ENCODE results near the gene GABRG3. TPM values are rescaled to one million over a fixed set of nuclear protein-coding genes. Genes with fewer than 3 reads are reported as not detected.

The GABRG3 gene
- total RNA-seq, 1 donor from 2014 or later, result not detected

DNA sequence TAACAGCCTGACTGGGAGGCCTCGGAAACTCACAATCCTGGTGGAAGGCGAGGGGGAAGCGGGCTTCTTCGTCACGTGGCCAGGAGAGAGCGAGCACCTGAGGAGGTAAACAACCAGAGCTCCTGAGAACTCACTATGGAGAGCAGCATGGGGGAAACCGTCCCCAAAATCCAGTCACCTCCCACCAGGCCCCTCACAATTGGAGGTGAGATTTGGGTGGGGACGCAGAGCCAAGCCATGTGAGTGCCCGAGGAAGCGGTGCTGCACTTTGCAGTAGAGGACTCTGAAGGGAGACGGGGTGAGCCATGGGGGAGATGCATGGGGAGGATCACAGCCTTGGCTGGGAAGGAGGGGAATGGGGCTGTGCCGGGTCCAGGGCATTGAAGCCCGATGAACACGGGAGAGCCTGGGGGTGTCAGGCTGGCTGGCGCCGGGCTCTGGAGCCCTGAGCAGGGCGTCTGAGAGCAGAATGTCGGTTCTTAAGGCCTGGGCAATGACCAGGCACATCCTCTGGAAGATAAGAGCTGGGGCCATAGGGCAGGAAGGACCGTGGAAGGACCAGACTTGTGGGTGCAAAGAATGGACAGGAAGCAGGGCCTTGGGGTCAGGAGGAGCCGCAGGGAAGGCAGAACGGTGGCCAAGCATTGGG is 117.7 kb downstream of the GABRG3 start:
- DNase-seq (no peak), ATAC-seq (no peak)
- intact Hi-C loops (cut with micrococcal nuclease), result no loop called here

- ATAC-seq (no peak), DNase-seq (no peak)
- intact Hi-C loops (cut with micrococcal nuclease), result no loop called here
These were observed 118.2 kb downstream of the GABRG3 start for GRCh38 chr15:27089233-27089586.

- ATAC-seq (no peak), DNase-seq (no peak)
- intact Hi-C loops (cut with micrococcal nuclease), result no loop called here
These were observed 118.7 kb downstream of the GABRG3 start for GRCh38 chr15:27089676-27090075.

DNA sequence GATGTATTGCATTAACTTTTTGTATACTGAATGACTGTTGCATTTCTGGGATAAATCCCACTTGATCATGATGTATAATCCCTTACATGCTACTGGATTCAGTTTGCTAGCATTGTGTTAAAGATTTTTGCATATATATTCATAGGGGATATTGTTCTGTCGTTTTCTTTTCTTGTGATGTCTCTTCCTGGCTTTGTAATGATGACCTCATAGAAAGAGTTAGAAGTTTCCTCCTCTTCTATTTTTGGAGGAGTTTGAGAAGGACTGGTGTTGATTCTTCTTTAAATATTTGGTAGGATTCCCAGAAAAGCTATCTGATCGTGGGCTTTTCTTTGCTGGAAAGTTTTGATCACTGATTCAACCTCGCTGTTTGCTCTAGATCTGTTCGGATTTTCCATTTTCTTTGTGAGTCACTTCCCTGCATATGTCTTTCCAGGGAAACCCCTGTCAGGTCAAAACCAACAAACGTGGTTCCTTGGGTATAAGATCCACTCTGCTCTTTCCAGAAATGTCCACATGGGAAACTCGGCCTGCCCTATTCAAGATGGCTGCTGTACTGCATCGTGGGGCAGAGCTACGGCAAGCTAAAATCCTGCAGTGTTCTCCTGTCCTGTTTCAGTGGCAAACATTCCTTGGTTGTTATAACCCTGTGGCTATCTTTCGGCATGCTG is 120.4 kb downstream of the GABRG3 start:
- intact Hi-C loops (cut with micrococcal nuclease), result no loop called here
- ATAC-seq (no peak), DNase-seq (no peak)

GRCh38 chr15:27092390-27092789 is 121.4 kb downstream of the GABRG3 start:
- intact Hi-C loops (cut with micrococcal nuclease), result no loop called here
- no peak for DNase-seq
- ATAC-seq, result no peak

- no peak for ATAC-seq
- intact Hi-C loops (cut with micrococcal nuclease), result no loop called here
- DNase-seq, result no peak
These were observed 123.3 kb downstream of the GABRG3 start for GRCh38 chr15:27094235-27094634.

DNA sequence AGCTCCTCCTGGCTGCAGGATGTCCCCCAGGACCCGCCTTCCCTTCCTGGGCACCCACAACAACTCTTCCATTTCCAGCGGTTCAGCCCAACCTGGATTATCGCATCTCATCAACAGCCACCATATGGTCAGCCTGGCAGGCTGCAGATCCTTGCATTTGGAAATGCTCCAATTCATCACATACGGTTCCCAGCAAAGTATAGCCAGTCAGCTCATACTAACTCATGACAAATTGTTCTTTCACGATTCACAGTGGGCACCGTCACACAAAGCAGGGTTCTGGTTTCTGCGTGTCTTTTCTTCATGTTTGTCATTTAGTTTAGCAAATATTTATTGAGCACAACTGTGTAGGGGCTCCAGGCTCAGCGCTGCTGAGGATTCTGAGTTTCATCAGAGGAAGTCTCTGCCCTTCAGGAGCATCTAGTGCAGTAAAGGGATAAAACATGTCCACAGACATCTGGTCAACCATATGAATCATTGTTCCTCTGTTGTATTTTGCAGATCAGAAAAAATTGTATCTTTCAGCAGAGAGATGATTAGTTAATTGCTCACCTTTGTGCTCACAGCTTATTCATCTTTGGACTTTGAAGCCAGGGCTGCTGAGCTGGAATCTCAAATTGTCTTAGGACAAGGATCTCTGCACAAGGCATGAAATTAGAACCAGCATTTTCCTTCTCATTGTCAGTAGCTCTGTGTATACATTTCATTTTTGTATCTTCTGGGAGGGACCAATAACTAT is 125.1 kb downstream of the GABRG3 start:
- ATAC-seq (no peak), DNase-seq (no peak)
- intact Hi-C loops (cut with micrococcal nuclease), result no loop called here

DNA sequence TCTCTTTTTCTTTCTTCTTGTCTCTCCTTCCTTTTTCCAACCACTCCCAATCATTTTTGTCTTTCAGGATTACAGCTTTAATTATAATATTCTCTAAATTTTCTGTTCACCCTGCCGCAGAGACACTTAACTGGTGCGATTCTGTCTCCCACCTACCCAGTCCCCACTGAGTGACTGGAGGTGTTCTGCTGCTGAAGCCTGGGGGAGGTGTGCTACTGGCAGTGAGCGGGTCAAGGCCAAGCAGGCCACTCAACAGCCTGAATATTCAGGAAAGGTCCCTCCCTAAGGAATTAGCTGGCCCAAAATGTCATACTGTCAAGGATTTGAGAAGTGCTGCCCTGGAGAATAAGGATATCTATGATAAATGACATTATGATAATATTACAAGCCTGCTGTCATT is 126.5 kb downstream of the GABRG3 start:
- ATAC-seq (no peak), DNase-seq (no peak)
- intact Hi-C loops (cut with micrococcal nuclease), result no loop called here

- no peak for ATAC-seq
- intact Hi-C loops (cut with micrococcal nuclease), result no loop called here
- no peak for DNase-seq
These were observed 131.0 kb downstream of the GABRG3 start for GRCh38 chr15:27101982-27102381.

- no peak for ATAC-seq
- DNase-seq, result no peak
- intact Hi-C loops (cut with micrococcal nuclease), result no loop called here
These were observed 140.3 kb downstream of the GABRG3 start for GRCh38 chr15:27111323-27111722.

- DNase-seq (no peak), ATAC-seq (no peak)
- intact Hi-C loops (cut with micrococcal nuclease), result no loop called here
These were observed 143.5 kb downstream of the GABRG3 start for GRCh38 chr15:27114473-27114872.

DNA sequence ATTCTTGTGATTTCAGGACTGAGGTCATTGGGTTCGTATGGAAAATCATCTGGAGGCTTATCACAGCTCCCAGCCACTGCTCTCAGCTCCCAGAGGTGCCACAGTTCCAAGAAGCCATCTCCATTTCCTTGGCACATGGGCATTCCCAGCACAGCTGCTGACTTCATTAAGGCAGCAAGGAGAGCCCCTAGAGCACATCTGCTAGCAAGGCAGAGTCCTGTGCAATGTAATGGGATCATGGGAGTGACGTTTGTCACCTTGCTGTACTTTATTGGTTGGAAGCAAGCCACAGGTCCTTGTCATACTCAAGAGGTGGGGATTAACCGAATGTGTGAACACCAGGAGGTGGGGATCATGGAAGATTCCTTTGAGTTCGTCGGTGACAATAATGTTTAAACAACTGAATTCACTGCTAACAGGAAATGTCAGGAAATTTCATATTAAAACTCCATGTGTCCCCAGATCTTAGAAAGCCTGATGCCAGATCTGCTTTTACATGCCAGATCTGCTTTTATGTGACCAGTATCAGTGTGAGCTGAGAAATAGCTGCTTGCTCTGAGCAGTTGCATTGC is 148.8 kb downstream of the GABRG3 start:
- no peak for ATAC-seq
- intact Hi-C loops (cut with micrococcal nuclease), result no loop called here
- DNase-seq, result no peak

DNA sequence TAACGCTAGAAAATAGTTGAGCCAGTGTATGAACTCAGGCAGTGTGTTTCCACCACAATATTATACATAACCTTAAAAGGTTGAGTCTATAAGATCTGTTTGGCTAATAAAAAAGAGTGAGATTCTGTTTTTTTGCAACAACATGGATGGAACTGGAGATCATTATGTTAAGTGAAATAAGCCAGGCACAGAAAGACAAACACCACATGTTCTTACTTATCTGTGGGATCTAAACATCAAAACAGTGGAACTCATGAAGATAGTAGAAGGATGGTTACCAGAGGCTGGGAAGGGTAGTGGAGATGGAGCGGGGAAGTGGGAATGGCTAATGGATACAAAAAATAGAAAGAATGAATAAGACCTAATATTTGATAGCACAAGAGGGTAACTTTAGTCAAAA is 150.7 kb downstream of the GABRG3 start:
- ATAC-seq, result no peak
- intact Hi-C loops (cut with micrococcal nuclease), result no loop called here
- DNase-seq, result no peak

DNA sequence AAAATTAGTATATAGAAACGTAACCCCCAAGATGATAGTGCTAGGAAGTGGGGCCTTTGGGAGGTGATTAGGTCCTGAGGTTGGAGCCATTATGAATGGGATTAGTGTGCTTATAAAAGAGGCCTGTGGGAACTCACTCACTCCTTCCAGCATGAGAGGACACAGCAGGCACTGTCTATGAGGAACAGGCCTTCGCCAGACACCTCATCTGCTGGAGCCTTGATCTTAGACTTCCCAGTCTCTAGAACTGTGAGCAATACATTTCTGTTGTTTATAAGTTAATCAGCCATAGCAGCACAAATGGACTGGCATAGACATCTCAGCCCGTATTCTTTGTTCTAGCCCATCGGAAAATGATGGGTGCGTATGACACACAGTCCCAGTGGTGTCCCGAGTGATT is 152.3 kb downstream of the GABRG3 start:
- intact Hi-C loops (cut with micrococcal nuclease), result no loop called here
- ATAC-seq, result no peak
- no peak for DNase-seq

DNA sequence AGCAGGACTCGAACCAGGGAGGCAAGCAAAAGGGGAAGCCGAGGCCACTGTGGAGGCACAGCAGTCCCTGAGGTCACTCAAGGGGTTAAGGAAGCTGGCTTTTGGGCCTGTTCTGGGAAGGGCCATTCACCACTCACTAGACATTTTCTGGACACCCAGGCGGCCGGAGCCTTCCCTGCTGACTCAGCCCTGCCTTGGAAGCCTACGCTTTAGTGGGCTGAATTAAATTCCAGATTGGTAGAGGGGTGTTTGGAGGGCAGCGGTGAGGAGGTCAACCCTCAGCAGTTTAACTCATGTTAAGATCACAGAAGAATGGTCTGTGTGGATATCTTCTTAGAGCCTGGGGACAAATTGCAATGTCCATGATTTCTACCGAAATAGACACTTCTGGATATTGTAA is 152.8 kb downstream of the GABRG3 start:
- DNase-seq (no peak), ATAC-seq (no peak)
- intact Hi-C loops (cut with micrococcal nuclease), result no loop called here

GRCh38 chr15:27124287-27124871 is 153.4 kb downstream of the GABRG3 start:
- DNase-seq (no peak), ATAC-seq (no peak)
- intact Hi-C loops (cut with micrococcal nuclease), result no loop called here

DNA sequence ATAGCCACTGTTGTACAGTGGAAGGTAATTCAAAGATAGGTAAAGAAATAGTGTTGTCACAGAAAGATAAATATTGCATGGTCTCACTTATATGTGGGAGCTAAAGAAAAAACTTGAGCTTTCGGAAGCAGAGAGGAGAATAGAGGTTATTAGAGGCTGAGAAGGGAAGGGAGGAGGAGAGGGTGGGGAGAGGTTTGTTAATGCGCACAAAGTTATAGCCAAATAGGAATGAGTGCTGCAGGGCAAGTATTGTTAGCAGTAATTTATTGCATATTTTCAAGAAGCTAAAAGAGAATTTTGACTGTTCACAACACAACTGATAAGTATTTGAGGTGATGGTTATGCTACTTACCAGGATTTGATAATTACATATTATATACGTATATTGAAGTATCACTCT is 154.2 kb downstream of the GABRG3 start:
- ATAC-seq, result no peak
- intact Hi-C loops (cut with micrococcal nuclease), result no loop called here

DNA sequence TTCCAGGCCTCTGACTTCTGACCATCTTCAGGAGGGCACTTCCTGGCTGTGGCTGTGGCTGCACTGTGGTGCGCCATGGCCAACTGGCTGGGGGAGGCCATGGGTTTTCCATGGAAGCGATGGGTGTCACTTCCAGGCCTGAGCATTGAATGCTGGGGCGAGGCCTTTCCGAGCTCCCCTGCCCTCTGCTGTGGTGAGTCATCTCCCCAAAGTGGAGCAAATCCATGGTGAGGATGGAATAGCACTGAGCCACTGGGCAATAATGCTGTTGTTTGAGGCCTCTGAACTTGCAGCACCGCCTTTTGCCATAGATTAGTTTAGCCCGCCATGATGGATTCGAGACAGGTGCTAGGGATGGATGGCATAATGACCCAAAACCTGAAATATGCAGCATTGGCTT is 155.5 kb downstream of the GABRG3 start:
- intact Hi-C loops (cut with micrococcal nuclease), result no loop called here
- no peak for ATAC-seq
- DNase-seq, result no peak

More for the DNA sequence above, 154.2 kb downstream of the GABRG3 start:
- no peak for DNase-seq

- ATAC-seq (no peak), DNase-seq (no peak)
- intact Hi-C loops (cut with micrococcal nuclease), result no loop called here
These were observed 157.0 kb downstream of the GABRG3 start for GRCh38 chr15:27127815-27128570.

Measured in left ventricle myocardium superior (tissue), 1 donor.